IMR-90 (cell line): ENCODE measurements around the gene CCDC102B. TPM values are rescaled to one million over a fixed set of nuclear protein-coding genes. Genes with fewer than 3 reads are reported as not detected.

Experiments
- ATAC-seq: fragments of 200-7000 bp; cut with Tn5 transposase; 2 replicates; pipeline ENCODE4 v1.9.1; 2020; ENCODE audit warnings: low read depth, mild to moderate bottlenecking, moderate library complexity
- BruUV-seq: library from RNA; stranded (reverse); fragments of 400-500 nt; replicated peaks from 2 replicates; lab custom pipeline; 2021; lab: Mats Ljungman, UMichigan
- CTCF ChIA-PET: fragments of 300-600 bp; formaldehyde crosslinking; extraction: SDS; loops from one replicate; lab custom pipeline; 2021; ENCODE audit warnings: antibody characterized with exemption; lab: Yijun Ruan, JAX
- POLR2A ChIA-PET: fragments of 300-600 bp; sonication (Branson Sonifier 250); formaldehyde crosslinking; loops from one replicate; lab custom pipeline; 2022; ENCODE audit warnings: antibody characterized with exemption; ENCODE audit not compliant: unreplicated experiment; lab: Charles Lee
- DNase-seq: peaks from one replicate; pipeline ENCODE4 v3.0.0; 2013
- H2AFZ ChIP-seq: replicated peaks from 2 replicates; pipeline ENCODE3; 2013; ENCODE audit warnings: low read length, mild to moderate bottlenecking; ENCODE audit not compliant: poor library complexity
- H2AK5ac ChIP-seq: 2 replicates; pipeline ENCODE4 v1.6.1; 2013; ENCODE audit warnings: low read depth, low read length, inconsistent platforms
- H2AK9ac ChIP-seq: replicated peaks from 2 replicates; pipeline ENCODE3; 2013; ENCODE audit warnings: mild to moderate bottlenecking, low read depth, low read length, moderate library complexity; ENCODE audit not compliant: poor library complexity
- H2BK120ac ChIP-seq: 2 replicates; pipeline ENCODE4 v1.6.1; 2013; ENCODE audit warnings: low read depth, low read length, inconsistent platforms
- H2BK15ac ChIP-seq: 3 replicates; pipeline ENCODE4 v1.6.1; 2013; ENCODE audit warnings: low read depth, low read length, inconsistent platforms
- H2BK20ac ChIP-seq: 2 replicates; pipeline ENCODE4 v1.6.1; 2013; ENCODE audit warnings: low read depth, mild to moderate bottlenecking, inconsistent platforms, low read length, moderate library complexity
- H2BK5ac ChIP-seq: 2 replicates; pipeline ENCODE4 v1.6.1; 2013; ENCODE audit warnings: mild to moderate bottlenecking, low read depth, low read length, inconsistent platforms; ENCODE audit not compliant: poor library complexity, severe bottlenecking
- H3K14ac ChIP-seq: replicated peaks from 2 replicates; pipeline ENCODE4 v1.6.1; 2013; ENCODE audit warnings: low read depth, low read length, inconsistent platforms
- H3K18ac ChIP-seq: 2 replicates; pipeline ENCODE4 v1.6.1; 2013; ENCODE audit warnings: low read depth, low read length, control low read depth
- H3K23ac ChIP-seq: 2 replicates; pipeline ENCODE4 v1.6.1; 2013; ENCODE audit warnings: low read depth, low read length, inconsistent platforms
- H3K27ac ChIP-seq: 2 replicates; pipeline ENCODE4 v1.5.1; 2013; ENCODE audit warnings: mild to moderate bottlenecking, control low read depth, low read length; ENCODE audit not compliant: insufficient read depth
- H3K27me3 ChIP-seq: 2 replicates; pipeline ENCODE4 v1.6.1; 2013; ENCODE audit warnings: low read length; ENCODE audit not compliant: control insufficient read depth, insufficient read depth
- H3K36me3 ChIP-seq: 2 replicates; pipeline ENCODE4 v1.6.1; 2013; ENCODE audit warnings: low read length, mixed read lengths; ENCODE audit not compliant: control insufficient read depth, insufficient read depth
- H3K4ac ChIP-seq: 2 replicates; pipeline ENCODE4 v1.6.1; 2013; ENCODE audit warnings: low read depth, low read length, inconsistent platforms
- H3K4me1 ChIP-seq: 2 replicates; pipeline ENCODE4 v1.6.1; 2013; ENCODE audit warnings: low read length, mixed read lengths; ENCODE audit not compliant: control insufficient read depth, insufficient read depth
- H3K4me2 ChIP-seq: 2 replicates; pipeline ENCODE4 v1.6.1; 2013; ENCODE audit warnings: low read depth, mild to moderate bottlenecking, control low read depth, low read length, moderate library complexity
- H3K4me3 ChIP-seq: 2 replicates; pipeline ENCODE4 v1.5.1; 2013; ENCODE audit warnings: low read depth, mild to moderate bottlenecking, control low read depth, low read length, moderate library complexity; ENCODE audit not compliant: insufficient read depth
- H3K56ac ChIP-seq: 2 replicates; pipeline ENCODE4 v1.6.1; 2013; ENCODE audit warnings: low read length, inconsistent platforms; ENCODE audit not compliant: insufficient read depth; ENCODE audit errors: extremely low read depth
- H3K79me1 ChIP-seq, 2 experiments: 2 replicates each; pipeline ENCODE4 v1.6.1; 2013; ENCODE audit warnings: low read length in 2 of 2, inconsistent platforms in 1 of 2, low read depth in 1 of 2
- H3K9ac ChIP-seq: 2 replicates; pipeline ENCODE4 v1.6.1; 2013; ENCODE audit warnings: low read depth, low read length, control low read depth
- H3K9me1 ChIP-seq: 2 replicates; pipeline ENCODE4 v1.6.1; 2013; ENCODE audit warnings: low read length, inconsistent platforms; ENCODE audit not compliant: insufficient read depth
- H3K9me3 ChIP-seq: 2 replicates; pipeline ENCODE4 v1.6.1; 2013; ENCODE audit warnings: low read length; ENCODE audit not compliant: control insufficient read depth, insufficient read depth
- H4K20me1 ChIP-seq: 2 replicates; pipeline ENCODE4 v1.6.1; 2013; ENCODE audit warnings: low read length, inconsistent platforms; ENCODE audit not compliant: insufficient read depth
- H4K5ac ChIP-seq: 2 replicates; pipeline ENCODE4 v1.6.1; 2013; ENCODE audit warnings: mild to moderate bottlenecking, low read depth, low read length, control low read depth
- H4K8ac ChIP-seq, 2 experiments: 2 replicates each; pipeline ENCODE4 v1.6.1; 2013; ENCODE audit warnings: low read depth in 2 of 2, low read length in 2 of 2, control low read depth in 1 of 2, inconsistent platforms in 1 of 2
- H4K91ac ChIP-seq: 2 replicates; pipeline ENCODE4 v1.6.1; 2013; ENCODE audit warnings: low read depth, low read length, inconsistent platforms; ENCODE audit not compliant: insufficient read depth
- BHLHE40 ChIP-seq: fragments of 150-350 bp; IDR thresholded peaks from 2 replicates; pipeline ENCODE4 v1.6.1; 2016; ENCODE audit warnings: mild to moderate bottlenecking, low read depth, low read length
- FOS ChIP-seq: fragments of 150-350 bp; IDR thresholded peaks from 2 replicates; pipeline ENCODE4 v1.6.1; 2016; ENCODE audit warnings: low read depth, low read length
- MXI1 ChIP-seq: IDR thresholded peaks from 2 replicates; pipeline ENCODE4 v1.6.1; 2012; ENCODE audit warnings: low read depth, mild to moderate bottlenecking, low read length, moderate library complexity, borderline replicate concordance
- NFE2L2 ChIP-seq: fragments of 150-350 bp; IDR thresholded peaks from 2 replicates; pipeline ENCODE4 v1.6.1; 2016; ENCODE audit warnings: low read depth, mild to moderate bottlenecking, low read length
- RCOR1 ChIP-seq: IDR thresholded peaks from 2 replicates; pipeline ENCODE4 v1.6.1; 2012; ENCODE audit warnings: mild to moderate bottlenecking, low read length, improper control_type of control experiment; ENCODE audit not compliant: insufficient replicate concordance
- RFX5 ChIP-seq: IDR thresholded peaks from 2 replicates; pipeline ENCODE4 v1.8.0; 2012; ENCODE audit warnings: low read depth, mild to moderate bottlenecking, low read length, moderate library complexity
- WGBS, 2 experiments: methylation state at CpG; one replicate each; pipeline versions ENCODE4 v1.1.5 to v1.1.7; 2013; ENCODE audit warnings: missing lambda C conversion rate in 2 of 2; ENCODE audit not compliant: insufficient read length in 1 of 2; ENCODE audit errors: extremely low coverage in 2 of 2; 5-methylcytosine and 5-hydroxymethylcytosine counted together
- dilution Hi-C: fragments of 300-500 bp; cut with HindIII; formaldehyde crosslinking; loops from one replicate; pipeline ENCODE4 v1.14.3; 2018; ENCODE audit warnings: low sequenced_read_pairs; ENCODE audit not compliant: unreplicated experiment
- in situ Hi-C: fragments of 300-500 bp; cut with MboI; formaldehyde crosslinking; loops from 3 replicates; pipeline ENCODE4 v1.14.3; 2019; ENCODE audit warnings: low sequenced_read_pairs, inconsistent platforms, mixed read lengths
- intact Hi-C: fragments of 100-400 bp; cut with micrococcal nuclease; formaldehyde crosslinking; loops from 2 replicates; pipeline ENCODE4 v1.10.0; 2022
- polyA plus RNA-seq, 3 experiments: library from polyadenylated mRNA; depleted of rRNA; stranded (reverse); fragments of >200 nt; gene quantifications; 2 replicates each; pipeline ENCODE4 v1.2.3, GENCODE V29; 2012; ENCODE audit warnings: low replicate concordance in 1 of 3
- total RNA-seq: library from RNA; depleted of rRNA; stranded (reverse); fragments of >200 nt; gene quantifications from 2 replicates; pipeline ENCODE4 v1.2.3, GENCODE V29; 2012
- TF ChIP-seq, protein P1 (sequence below): fragments of 150-350 bp; IDR thresholded peaks from 2 replicates; pipeline ENCODE4 v1.6.1; 2016; ENCODE audit warnings: low read depth, mild to moderate bottlenecking, low read length, moderate library complexity, borderline replicate concordance
- TF ChIP-seq, protein P2 (sequence below): conservative IDR thresholded peaks from 2 replicates; pipeline ENCODE4 v1.5.1; 2012; ENCODE audit warnings: mild to moderate bottlenecking, low read depth, low read length, improper control_type of control experiment

CCDC102B gene
- total and polyA plus RNA-seq, 2 of the 4 experiments (the other 2 are of a cell fraction) = 0.54 to 1.4 TPM

DNA sequence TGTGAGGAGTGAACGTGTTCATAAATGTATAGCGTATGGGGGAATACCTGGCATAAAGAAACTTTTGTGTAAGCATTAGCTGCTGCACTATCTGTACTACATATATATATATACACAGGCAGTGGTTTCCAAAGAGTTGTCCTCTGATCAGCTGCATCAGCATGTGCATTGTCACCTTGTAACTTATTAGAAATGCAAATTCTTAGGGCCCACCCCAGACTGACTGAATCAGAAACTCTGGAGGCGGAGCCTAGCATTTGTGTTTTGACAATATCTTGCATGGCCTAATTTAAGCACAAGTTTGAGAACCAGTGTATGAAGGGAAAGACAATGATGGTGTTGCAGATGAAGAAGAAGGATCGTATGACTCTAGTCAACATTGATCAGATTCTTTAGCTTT, 299.5 kb downstream of the CCDC102B start:
- no peak overlapping the region for H2BK20ac ChIP-seq
- dilution Hi-C loops = no loop called here
- ATAC-seq = no peak

More for the DNA sequence above, 299.5 kb downstream of the CCDC102B start:
- no peak overlapping the region for H3K4me2 ChIP-seq
- H4K8ac ChIP-seq = no peak overlapping the region
- H3K18ac ChIP-seq = no peak overlapping the region
- H2BK5ac ChIP-seq = no peak overlapping the region
- WGBS, 2 experiments = no CpG with 5 or more reads among the region's 4 CpGs
- no peaks in the 10 kb centered on the region for H3K27me3 ChIP-seq
- H3K79me1 ChIP-seq = no peaks in the 10 kb centered on the region
- no peaks in the 10 kb centered on the region for H4K20me1 ChIP-seq
- H3K23ac ChIP-seq = no peak overlapping the region
- no peak overlapping the region for H3K4ac ChIP-seq
- ChIA-PET CTCF (no interaction called here), POLR2A (no interaction called here)
- H3K9ac ChIP-seq = no peak overlapping the region
- no peak overlapping the region for H2AFZ ChIP-seq
- H4K91ac ChIP-seq = no peak overlapping the region
- no peak overlapping the region for H2BK15ac ChIP-seq
- no peak for DNase-seq
- no TSS peak for BruUV-seq
- TF ChIP-seq MXI1 = no peak
- TF ChIP-seq FOS = no peak
- TF ChIP-seq, protein P1, sequence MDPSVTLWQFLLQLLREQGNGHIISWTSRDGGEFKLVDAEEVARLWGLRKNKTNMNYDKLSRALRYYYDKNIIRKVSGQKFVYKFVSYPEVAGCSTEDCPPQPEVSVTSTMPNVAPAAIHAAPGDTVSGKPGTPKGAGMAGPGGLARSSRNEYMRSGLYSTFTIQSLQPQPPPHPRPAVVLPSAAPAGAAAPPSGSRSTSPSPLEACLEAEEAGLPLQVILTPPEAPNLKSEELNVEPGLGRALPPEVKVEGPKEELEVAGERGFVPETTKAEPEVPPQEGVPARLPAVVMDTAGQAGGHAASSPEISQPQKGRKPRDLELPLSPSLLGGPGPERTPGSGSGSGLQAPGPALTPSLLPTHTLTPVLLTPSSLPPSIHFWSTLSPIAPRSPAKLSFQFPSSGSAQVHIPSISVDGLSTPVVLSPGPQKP = no peak
- TF ChIP-seq BHLHE40 = no peak
- TF ChIP-seq NFE2L2 = no peak
- no peak for TF ChIP-seq RFX5
- TF ChIP-seq, protein P2, sequence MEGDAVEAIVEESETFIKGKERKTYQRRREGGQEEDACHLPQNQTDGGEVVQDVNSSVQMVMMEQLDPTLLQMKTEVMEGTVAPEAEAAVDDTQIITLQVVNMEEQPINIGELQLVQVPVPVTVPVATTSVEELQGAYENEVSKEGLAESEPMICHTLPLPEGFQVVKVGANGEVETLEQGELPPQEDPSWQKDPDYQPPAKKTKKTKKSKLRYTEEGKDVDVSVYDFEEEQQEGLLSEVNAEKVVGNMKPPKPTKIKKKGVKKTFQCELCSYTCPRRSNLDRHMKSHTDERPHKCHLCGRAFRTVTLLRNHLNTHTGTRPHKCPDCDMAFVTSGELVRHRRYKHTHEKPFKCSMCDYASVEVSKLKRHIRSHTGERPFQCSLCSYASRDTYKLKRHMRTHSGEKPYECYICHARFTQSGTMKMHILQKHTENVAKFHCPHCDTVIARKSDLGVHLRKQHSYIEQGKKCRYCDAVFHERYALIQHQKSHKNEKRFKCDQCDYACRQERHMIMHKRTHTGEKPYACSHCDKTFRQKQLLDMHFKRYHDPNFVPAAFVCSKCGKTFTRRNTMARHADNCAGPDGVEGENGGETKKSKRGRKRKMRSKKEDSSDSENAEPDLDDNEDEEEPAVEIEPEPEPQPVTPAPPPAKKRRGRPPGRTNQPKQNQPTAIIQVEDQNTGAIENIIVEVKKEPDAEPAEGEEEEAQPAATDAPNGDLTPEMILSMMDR = no peak
- no peak for TF ChIP-seq RCOR1
- no peak overlapping the region for H3K14ac ChIP-seq
- no peak overlapping the region for H2BK120ac ChIP-seq
- intact Hi-C loops = no loop called here
- H3K4me3 ChIP-seq = no peak overlapping the region
- H3K56ac ChIP-seq = no peak overlapping the region
- H3K9me1 ChIP-seq = 0 out of 2 replicates have a peak, but pooled peaks cover 3% of the 10 kb centered on the region
- in situ Hi-C loops = no loop called here
- H3K36me3 ChIP-seq = no peaks in the 10 kb centered on the region
- no peak overlapping the region for H2AK5ac ChIP-seq
- no peaks in the 10 kb centered on the region for H3K9me3 ChIP-seq
- H3K27ac ChIP-seq = no peak overlapping the region
- no peak overlapping the region for H4K5ac ChIP-seq
- H3K4me1 ChIP-seq = no peaks in the 10 kb centered on the region
- H2AK9ac ChIP-seq = no peak overlapping the region
